T-helper 1 cell treated with Interleukin-12 subunit alpha and Interleukin-12 subunit beta and Interleukin-4 antibody, amounts not matched to agents 30 μg/mL and 1 μg/mL, for 36 hours (primary cell): Measurements from ENCODE around the gene NAT16.

Experiments
- H3K27ac Mint-ChIP-seq: one replicate; pipeline ENCODE4 v1.8.0; 2021; ENCODE audit warnings: mild to moderate bottlenecking, mixed read lengths
- H3K27me3 Mint-ChIP-seq: one replicate; pipeline ENCODE4 v1.8.0; 2021; ENCODE audit warnings: low read depth, mixed read lengths
- H3K36me3 Mint-ChIP-seq: one replicate; pipeline ENCODE4 v1.8.0; 2021; ENCODE audit warnings: low read depth, mixed read lengths
- H3K4me1 Mint-ChIP-seq: one replicate; pipeline ENCODE4 v1.8.0; 2021; ENCODE audit warnings: low read depth, mixed read lengths
- H3K4me3 Mint-ChIP-seq: one replicate; pipeline ENCODE4 v1.8.0; 2021; ENCODE audit warnings: mild to moderate bottlenecking, moderate library complexity, mixed read lengths
- H3K9me3 Mint-ChIP-seq: one replicate; pipeline ENCODE4 v1.8.0; 2021; ENCODE audit warnings: mixed read lengths

The NAT16 gene

DNA sequence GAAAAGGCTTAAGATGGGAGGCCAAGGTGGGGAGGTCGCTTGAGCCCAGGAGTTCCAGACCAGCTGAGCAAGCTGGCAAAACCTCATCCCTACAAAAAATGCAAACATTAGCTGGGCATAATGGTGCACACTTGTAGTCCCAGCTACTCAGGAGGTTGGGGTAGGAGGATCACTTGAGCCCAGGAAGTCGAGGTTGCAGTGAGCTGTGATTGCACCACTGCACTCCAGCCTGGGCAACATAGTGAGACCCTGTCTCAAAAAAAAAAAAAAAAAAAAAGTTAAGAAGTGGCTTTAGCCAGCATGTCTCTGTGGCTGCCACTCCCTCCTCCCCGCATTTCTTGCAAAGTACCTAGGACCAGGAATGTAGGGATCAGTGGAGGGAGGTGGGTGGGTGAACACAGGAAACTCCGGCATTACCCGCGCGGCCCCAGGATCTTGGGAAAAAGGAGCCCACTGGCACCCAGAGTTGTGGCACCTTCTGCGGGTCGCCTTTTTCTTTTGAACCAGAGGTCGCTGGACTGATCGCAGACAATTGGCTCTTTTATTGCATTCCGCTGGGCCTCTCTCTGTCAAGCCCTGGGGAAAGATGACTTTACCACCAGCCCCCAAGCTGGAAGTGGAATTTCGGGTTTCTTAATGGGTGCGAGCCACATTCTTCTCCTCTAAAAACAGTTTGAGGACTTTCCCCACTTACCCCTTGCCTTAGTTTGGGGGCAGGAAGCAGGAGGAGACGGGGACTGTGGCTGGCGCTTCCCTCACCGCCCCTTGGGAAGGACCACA is 18.2 kb downstream of the NAT16 start:
- Mint-ChIP-seq H3K4me1 (peaks cover 12% of the 10 kb centered on the region), H3K36me3 (peaks cover 16% of the 10 kb centered on the region), H3K27me3 (peaks cover 31% of the 10 kb centered on the region), H3K9me3 (no peaks in the 10 kb centered on the region), H3K27ac (no peak overlapping the region), H3K4me3 (peak overlapping the region; percentile 70)

DNA sequence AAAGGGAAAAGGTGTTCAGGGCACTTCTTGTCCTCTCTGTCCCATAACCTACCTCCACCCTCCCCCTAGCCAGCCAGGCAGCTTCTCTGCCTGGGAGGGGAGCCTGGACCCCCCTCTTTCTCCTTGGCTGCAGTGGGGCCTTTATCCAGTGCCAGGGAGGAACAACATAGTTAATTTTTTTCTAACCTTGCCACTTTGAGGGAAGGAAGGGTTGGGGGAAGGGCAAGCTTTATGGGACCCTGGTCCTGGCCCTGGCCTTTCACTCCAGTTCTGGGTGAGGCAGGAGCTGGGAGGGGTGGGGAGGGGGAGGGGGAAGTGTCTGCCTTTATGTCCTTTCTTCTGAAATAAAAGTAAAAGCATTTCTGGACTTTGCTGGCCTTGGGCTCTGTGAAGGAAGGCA is 19.2 kb downstream of the NAT16 start:
- peaks cover 11% of the 10 kb centered on the region for H3K4me1 Mint-ChIP-seq
- peaks cover 19% of the 10 kb centered on the region for H3K36me3 Mint-ChIP-seq
- H3K27me3 Mint-ChIP-seq = peaks cover 23% of the 10 kb centered on the region
- no peaks in the 10 kb centered on the region for H3K9me3 Mint-ChIP-seq
- no peak overlapping the region for H3K27ac Mint-ChIP-seq
- H3K4me3 Mint-ChIP-seq = no peak overlapping the region

DNA sequence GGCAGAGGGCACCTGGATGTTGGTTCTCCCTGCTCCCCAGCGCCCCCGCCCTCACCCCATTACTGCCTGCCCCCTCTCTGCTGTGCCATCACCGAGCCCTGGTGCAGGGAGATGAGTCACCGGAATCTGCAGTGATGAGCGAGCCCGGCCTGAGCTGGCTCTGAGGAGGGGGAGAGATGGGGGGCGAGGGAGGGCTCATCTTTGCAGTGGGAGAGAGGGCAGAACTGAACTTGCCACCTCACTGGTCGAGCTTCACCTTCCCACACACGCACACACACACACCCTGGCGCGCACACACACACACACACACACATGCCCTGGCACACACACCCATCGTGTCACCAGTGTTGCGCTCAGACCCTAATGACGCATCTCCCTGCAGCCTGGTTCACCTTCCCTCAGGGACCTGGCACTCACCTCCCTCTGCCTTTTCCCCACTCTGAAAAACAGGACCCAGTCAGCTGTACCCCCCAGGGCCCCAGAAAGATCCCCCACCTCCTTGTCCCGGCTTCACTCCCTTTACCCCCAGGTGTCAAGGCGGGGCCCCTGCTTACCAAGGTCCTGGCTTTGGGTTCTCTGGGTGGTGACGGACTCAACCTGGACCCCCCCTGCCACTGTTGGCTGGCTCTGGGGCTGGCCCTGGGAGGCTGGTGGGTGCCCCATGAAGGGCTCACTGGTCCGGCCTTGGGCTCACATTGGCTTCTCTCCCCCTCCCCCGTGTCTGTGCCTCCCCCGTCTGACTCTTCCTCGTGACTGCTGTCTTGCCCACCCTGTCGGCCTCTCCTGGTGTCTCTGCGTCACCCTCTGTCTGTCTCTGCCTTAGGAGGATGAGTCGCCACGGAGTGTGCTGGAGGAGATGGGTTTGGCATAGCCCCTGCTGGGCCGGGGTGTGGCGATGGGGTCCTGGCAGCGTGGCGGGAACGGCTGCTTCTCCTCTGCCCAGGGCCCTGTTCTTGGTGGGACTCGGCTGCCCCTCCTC is 20.1 kb downstream of the NAT16 start:
- Mint-ChIP-seq H3K9me3 (no peaks in the 10 kb centered on the region), H3K27me3 (peaks cover 14% of the 10 kb centered on the region), H3K4me1 (peaks cover 12% of the 10 kb centered on the region), H3K4me3 (no peak overlapping the region), H3K36me3 (peaks cover 19% of the 10 kb centered on the region), H3K27ac (no peak overlapping the region)

- H3K4me3 Mint-ChIP-seq = peak overlapping the region; percentile 34
- H3K27me3 Mint-ChIP-seq = peaks cover 4% of the 10 kb centered on the region
- no peak overlapping the region for H3K27ac Mint-ChIP-seq
- H3K9me3 Mint-ChIP-seq = no peaks in the 10 kb centered on the region
- H3K4me1 Mint-ChIP-seq = peaks cover 11% of the 10 kb centered on the region
- peaks cover 19% of the 10 kb centered on the region for H3K36me3 Mint-ChIP-seq
These were observed 23.1 kb downstream of the NAT16 start for GRCh38 chr7:101156866-101157589.

GRCh38 chr7:101156277-101156676 is 23.8 kb downstream of the NAT16 start:
- Mint-ChIP-seq H3K4me1 (peaks cover 11% of the 10 kb centered on the region), H3K36me3 (peaks cover 16% of the 10 kb centered on the region), H3K27ac (no peak overlapping the region), H3K27me3 (peaks cover 4% of the 10 kb centered on the region), H3K9me3 (no peaks in the 10 kb centered on the region), H3K4me3 (no peak overlapping the region)

DNA sequence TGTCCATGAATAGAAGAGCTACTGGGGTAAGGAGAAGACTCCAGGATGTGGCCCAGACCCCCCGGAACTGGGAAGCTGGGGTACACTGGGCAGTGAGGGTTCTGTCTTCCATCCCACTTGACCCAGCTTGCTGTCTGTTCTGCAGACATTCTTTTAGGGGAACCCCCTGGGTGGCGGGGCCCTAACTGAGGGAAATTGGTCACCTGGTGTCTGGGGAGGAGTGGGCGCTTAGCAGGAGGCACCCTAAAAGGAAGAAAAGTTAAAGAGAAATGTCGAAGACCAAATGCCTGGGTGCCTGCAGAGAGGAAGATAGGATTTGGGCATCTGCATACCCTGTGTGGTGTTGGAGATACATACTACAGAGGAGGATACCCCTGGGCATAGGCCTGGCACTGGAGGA is 24.8 kb downstream of the NAT16 start:
- peak overlapping the region; percentile 59 for H3K27ac Mint-ChIP-seq
- peaks cover 11% of the 10 kb centered on the region for H3K4me1 Mint-ChIP-seq
- peaks cover 15% of the 10 kb centered on the region for H3K36me3 Mint-ChIP-seq
- H3K4me3 Mint-ChIP-seq = peak overlapping the region; percentile 84
- no peaks in the 10 kb centered on the region for H3K9me3 Mint-ChIP-seq
- peaks cover 8% of the 10 kb centered on the region for H3K27me3 Mint-ChIP-seq

DNA sequence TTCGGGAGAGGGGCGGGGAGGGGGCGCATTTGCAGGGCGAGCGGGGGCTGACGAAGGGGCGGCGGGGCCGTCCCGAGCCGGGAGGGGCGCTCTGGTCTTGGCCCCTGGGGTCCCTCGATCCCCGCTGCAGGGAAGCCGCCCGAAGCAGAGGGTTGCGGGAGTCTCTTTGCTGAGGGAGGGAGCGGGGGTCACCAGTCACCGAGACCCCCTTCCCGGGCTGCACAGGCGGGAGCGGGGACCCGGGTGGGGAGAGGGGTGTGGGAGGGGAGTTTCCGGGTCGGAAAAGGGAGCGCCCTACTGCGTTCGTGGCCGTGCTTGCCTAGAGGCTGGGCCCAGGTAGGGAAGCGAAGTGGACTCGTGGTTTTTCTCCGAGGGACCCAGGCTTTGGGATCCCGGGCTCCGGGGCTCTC is 25.4 kb downstream of the NAT16 start:
- Mint-ChIP-seq H3K27me3 (peaks cover 10% of the 10 kb centered on the region), H3K4me1 (peaks cover 11% of the 10 kb centered on the region), H3K36me3 (peaks cover 13% of the 10 kb centered on the region), H3K9me3 (no peaks in the 10 kb centered on the region), H3K4me3 (peak overlapping the region; percentile 84), H3K27ac (peak overlapping the region; percentile 59)

DNA sequence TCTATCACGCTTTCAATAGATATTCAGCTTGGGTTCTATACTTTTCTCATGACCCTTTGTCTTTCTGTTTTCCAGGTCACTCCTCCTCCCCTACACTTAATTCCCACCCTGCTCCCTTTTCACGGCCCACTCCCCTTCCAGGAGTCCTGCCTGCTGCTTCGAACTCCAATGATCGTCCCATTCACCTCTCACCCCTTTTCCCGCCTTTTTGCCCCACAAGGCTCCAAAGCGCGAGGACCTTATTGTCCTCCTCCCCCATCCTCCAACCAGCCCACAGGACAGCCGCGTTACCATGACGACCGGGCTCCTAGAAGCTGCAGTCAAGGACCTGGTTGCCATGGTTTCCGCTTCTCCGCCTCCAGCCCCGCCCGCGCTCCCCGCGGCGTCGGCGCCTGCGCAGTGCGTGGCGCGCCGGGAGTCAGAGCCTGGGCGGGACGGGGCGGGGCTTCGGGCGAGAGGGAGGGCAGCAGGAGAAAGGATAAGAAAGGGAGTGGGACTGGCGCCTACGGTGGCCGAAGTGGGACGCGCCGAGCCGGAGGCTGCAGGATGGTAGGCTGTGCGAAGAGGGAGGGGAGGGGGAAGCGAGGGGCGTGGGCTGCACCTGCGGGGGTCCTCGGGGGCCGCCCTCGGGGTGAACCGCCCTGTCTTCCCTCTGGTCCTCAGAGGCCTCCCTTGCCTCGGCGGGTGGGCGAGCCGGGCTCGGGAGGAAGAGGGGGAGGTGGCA is 26.0 kb downstream of the NAT16 start, which contains the start of gene AP1S1:
AP1S1 (plus strand) TSS at position 508 of the 724 bp plus-strand sequence; CDS start at position 547, 39 bp downstream.
- peak within 1 kb of the TSS; percentile 73 for H3K27ac Mint-ChIP-seq
- H3K4me1 Mint-ChIP-seq = peaks cover 11% of the 10 kb centered on the region
- no peaks in the 10 kb centered on the region for H3K9me3 Mint-ChIP-seq
- peak within 1 kb of the TSS; percentile 84 for H3K4me3 Mint-ChIP-seq
- H3K27me3 Mint-ChIP-seq = peaks cover 15% of the 10 kb centered on the region
- peaks cover 9% of the 10 kb centered on the region for H3K36me3 Mint-ChIP-seq

- H3K36me3 Mint-ChIP-seq = peaks cover 5% of the 10 kb centered on the region
- peaks cover 14% of the 10 kb centered on the region for H3K4me1 Mint-ChIP-seq
- peaks cover 26% of the 10 kb centered on the region for H3K27me3 Mint-ChIP-seq
- no peaks in the 10 kb centered on the region for H3K9me3 Mint-ChIP-seq
- no peak overlapping the region for H3K27ac Mint-ChIP-seq
- H3K4me3 Mint-ChIP-seq = no peak overlapping the region
These were observed 28.0 kb downstream of the NAT16 start for GRCh38 chr7:101151908-101152651.

DNA sequence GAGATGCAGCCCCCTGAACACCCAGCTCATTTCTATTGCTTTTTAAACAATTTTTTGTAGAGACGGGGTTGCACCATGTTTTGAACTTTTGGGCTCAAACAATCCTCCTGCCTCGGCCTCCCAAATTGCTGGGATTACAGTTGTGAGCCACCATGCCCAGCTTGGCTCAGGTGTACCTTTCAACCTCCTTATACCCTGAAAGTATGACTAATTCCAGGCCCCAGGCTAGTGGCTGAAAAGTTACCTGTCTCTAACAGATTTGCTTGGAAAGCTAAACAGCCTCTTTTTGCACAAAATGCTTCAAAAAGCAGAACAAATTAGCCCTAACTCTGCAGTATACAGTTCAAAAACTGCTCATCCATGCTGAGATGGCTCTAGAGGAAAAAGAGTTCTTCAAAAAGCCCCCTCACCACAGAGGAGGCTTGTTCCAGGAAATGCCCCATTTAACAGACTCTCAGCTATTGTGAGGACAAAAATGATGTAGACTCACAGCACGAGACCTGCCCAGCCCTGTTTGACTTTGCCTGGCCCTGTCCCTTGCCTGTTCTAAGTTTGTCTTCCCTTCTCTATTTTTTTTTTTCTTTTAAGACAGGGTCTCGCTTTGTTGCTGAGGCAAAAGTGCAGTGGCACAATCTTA is 39.2 kb downstream of the NAT16 start:
- no peak overlapping the region for H3K27ac Mint-ChIP-seq

GRCh38 chr7:101140339-101140699 is 39.8 kb downstream of the NAT16 start:
- Mint-ChIP-seq H3K4me1 (peaks cover 25% of the 10 kb centered on the region), H3K36me3 (no peaks in the 10 kb centered on the region), H3K4me3 (no peak overlapping the region), H3K27me3 (peaks cover 45% of the 10 kb centered on the region), H3K9me3 (no peaks in the 10 kb centered on the region), H3K27ac (no peak overlapping the region)

More for the DNA sequence above, 39.2 kb downstream of the NAT16 start:
- Mint-ChIP-seq H3K9me3 (no peaks in the 10 kb centered on the region), H3K27me3 (peaks cover 45% of the 10 kb centered on the region), H3K36me3 (no peaks in the 10 kb centered on the region), H3K4me1 (peaks cover 25% of the 10 kb centered on the region), H3K4me3 (no peak overlapping the region)

DNA sequence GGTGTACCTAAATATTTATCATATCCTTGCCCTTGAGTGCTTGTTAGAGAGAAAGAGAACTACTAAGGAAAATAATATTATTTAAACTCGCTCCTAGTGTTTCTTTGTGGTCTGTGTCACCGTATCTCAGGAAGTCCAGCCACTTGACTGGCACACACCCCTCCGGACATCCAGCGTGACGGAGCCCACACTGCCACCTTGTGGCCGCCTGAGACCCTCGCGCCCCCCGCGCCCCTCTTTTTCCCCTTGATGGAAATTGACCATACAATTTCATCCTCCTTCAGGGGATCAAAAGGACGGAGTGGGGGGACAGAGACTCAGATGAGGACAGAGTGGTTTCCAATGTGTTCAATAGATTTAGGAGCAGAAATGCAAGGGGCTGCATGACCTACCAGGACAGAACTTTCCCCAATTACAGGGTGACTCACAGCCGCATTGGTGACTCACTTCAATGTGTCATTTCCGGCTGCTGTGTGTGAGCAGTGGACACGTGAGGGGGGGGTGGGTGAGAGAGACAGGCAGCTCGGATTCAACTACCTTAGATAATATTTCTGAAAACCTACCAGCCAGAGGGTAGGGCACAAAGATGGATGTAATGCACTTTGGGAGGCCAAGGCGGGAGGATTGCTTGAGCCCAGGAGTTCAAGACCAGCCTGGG is 41.8 kb downstream of the NAT16 start:
- peaks cover 23% of the 10 kb centered on the region for H3K4me1 Mint-ChIP-seq
- peak overlapping the region; percentile 59 for H3K27ac Mint-ChIP-seq
- H3K36me3 Mint-ChIP-seq = no peaks in the 10 kb centered on the region
- no peaks in the 10 kb centered on the region for H3K9me3 Mint-ChIP-seq
- peaks cover 48% of the 10 kb centered on the region for H3K27me3 Mint-ChIP-seq
- H3K4me3 Mint-ChIP-seq = peak overlapping the region; percentile 53
